CMK (cell line): ENCODE data around the gene RUNX2.
"Not testable (repeated sequence)": the region's sequence is repeated elsewhere in the genome, so short reads cannot be mapped to it uniquely, and the experiment has no call there.

Experiments
- DNase-seq: peaks from one replicate; pipeline ENCODE4 v3.0.0-alpha.2; 2010; ENCODE audit warnings: low read depth

RUNX2 gene

DNA sequence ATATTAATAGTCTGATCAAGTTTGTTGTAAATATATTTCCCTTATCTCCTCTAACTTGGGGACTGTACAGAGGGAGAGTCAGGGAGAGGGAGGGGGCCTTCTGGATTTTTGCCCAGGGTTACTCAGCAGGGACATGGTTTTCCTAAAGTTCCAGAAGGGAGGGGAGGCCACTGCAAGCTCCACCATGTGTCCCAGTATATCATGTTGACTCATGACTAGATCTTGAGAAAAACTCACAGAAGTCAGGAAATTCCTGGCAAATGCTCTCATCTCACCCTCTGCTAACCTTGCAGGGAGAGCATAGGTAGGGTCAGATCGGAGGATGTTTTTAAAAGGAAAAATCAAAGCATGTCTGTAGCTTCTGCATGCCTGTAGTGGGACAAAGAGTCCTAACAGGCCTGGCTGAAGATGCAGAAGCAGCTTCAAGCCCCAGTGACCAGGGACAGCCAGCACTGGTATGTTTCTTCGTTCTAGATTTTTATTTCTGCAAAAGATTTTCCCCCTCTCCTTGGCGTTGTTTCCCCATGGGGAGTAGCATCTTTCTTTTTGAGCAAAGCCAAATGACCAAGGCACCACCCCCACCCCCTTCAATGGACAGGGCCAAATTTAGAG, 322.5 kb downstream of the RUNX2 start:
- DNase-seq, result no peak

GRCh38 chr6:45651301-45651700, 323.2 kb downstream of the RUNX2 start:
- DNase-seq, result no peak

GRCh38 chr6:45652416-45652815, 324.3 kb downstream of the RUNX2 start:
- DNase-seq, result no peak

DNA sequence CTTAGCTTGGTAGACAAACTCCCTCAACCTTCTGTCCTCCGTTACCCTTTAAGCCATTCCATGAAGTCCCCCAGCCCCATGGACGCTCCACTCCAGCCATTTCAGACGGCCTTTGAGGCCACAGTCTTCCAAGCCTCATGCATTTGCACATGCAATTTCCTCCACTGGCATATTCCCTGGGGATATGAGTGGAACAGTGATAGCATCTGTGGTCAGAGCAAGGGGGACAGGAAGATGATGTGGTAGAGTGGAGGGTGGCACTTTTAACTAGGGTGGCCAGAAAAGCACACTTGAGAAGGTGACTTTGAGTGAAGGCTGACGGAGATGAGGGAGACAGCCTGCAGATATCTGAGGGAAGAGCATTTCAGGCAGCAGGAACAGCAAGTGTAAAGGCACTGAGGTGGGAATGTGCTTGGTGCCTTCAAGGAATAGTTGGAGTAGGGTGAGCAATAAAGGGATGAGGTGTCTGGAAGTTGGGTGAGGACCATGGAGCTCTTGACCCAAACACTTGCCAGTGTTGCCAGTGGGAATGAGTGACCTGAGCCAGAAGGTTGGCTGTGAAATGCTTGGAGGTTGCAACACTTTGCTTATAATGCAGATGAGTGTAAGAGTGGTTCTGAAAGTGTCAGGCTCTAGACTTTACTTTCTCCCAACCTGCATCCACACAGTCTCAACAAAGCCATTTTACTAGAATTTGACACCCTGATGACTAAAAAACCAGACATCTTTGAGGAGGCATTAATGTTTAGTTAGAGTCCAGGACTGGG, 325.2 kb downstream of the RUNX2 start:
- DNase-seq, result no peak

DNA sequence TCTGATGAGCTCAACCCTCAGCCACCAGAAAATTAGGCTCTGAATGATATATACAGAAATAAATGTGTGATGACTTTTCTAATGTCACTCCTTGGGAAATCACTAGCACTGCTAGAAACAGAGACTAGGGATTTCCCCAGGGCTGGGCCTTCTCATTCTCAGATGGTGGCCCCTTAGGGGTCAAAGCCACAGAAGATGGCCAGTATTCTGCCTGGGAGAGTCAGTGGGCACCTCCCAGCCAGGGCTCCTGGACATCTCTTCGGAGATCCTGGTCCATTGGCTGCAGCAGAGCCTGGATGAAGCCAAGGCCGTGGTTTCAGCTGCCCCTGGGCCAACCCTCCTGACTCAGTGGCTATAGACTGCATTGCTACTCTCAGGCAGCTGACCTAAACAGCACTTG, 326.5 kb downstream of the RUNX2 start:
- DNase-seq, result no peak

DNA sequence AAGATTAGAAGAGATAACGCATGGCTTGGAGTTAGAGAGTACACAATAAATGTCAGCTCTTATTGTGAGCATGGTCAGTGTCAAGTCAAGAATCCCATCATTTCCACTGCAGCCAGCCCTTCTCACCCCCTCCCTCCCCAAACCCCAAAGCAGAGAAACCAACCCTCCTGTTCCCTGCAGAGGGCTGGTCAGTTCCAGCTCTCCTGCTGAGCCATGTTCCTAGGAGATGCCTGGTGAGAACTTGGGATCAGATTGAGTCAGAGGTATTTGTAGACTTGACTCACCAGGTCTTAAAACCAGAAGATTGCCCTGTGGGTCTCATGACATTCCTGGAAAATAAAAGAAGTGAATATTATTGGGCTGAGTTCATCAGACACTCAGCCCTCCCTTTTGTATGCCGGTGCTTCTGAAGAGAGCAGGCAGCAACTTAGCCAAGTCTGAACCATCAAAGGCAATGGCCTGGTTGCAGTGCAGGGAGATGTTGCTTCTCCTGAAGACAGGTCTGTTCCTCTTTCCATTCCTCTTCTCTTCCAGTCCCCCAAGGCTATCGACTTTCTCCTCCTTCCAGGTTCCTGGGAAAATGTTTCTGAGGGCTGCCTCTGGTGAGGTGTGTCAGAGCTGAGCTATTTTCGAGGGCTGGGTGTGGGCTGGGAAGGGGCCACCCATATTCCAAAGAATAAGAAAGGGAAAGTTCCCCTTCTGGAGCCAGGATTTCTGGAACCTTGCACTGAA, 327.8 kb downstream of the RUNX2 start:
- no peak for DNase-seq

GRCh38 chr6:45657226-45657625, 329.1 kb downstream of the RUNX2 start:
- no peak for DNase-seq

- no peak for DNase-seq
Measured at GRCh38 chr6:45658400-45658799, 330.3 kb downstream of the RUNX2 start.

DNA sequence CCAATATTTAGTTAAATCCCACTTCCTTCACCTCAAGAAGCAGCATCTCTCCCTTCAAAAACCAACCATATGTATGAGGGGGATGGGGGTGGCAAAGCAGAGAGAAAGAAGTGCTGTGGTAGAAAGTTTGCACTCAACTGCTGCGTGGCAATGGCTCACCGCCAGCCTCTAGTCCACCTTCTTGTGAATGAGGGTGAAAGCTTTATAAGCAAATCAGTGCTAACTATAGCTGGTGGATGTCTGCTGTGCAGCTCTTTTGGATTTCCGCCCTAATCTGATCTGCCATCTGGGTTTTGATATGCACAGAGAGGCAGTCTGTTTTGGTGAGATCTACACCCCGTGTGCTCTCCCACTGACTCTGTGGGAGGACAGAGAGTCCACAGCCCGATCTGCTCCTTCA, 330.8 kb downstream of the RUNX2 start:
- no peak for DNase-seq

DNA sequence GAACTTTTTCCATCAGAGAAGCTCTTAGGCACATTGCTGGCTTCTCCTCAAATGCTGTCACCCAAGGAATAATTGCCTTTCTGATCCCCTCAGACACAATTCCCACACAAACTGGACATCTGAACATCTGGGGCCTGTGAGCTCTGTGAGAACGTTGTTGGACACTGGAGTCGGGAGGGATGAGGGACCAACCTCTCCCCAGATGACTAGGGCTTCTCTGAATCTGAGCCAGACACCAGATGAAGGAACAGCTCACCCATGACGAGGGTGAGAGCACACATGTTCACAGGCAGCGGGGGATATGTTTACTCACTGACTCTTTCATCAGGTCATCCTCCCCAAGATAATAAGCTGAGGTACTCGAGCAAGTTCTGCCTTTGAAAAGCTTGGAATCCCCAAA, 333.5 kb downstream of the RUNX2 start:
- no peak for DNase-seq

DNA sequence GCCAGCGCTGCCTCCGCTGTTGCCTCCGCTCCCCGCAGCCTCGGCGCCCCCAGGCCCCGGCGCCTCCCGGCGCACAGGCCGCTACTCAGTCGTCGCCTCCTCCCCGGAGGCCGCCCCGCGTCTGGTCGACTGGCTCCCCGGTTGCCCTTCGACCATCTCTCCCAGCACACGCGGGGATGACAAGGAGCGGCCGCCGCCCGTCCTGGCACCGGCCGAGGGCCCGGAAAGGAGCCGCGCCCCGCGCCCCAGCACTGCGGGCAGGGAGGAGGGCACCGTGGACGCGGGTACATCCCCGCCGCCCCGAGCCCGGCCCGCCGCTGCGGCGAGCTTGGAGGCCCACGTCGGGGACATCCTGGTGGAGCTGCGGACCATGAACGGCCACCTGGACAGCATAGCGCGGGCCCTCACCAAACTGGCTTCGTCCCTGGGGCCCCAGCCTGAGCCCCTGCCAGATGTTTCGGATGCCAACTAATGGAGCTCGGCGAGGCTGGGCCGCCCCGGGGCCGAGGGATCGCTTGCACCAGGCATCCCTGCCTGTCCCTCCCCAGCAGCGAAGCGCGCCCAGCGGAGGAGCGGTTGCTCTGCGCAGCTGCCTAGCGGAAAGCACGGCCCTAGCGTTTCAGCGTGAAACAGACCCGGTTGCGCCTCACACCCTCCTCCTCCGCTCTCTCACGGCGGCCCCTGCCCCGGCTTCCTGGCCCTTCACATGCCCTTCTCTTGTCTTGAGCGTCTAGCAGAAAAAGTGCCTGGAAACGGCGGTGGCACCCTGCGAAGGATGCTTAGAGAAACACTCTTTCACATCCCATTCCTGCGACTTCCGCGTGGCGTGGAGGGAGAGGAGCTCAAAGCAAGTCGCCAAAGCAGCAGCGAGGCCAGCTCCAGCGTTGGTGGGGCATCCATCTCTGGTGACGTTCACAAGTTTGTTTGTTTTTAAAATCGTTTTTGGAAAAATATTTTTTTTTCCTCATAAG, 335.4 kb downstream of the RUNX2 start:
- DNase-seq, result no peak

DNA sequence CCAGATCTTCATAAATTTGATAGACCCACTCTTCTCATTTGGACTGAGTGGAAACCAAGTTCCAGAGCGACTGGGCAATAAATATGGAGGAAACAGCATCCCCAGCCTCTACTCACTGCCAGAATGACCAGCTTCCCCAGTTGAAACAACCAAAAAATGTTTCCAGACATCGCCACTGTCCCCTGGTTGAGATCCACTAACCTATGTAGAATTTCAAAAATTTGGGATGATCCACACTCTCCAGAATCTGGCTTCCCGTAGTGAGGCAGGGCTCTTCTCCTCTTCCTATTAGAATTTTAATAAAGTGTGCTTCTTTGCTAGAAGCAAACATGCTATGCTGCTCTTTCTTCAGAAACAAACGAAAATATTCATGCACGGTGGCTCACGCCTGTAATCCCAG, 336.6 kb downstream of the RUNX2 start:
- DNase-seq, result no peak

DNA sequence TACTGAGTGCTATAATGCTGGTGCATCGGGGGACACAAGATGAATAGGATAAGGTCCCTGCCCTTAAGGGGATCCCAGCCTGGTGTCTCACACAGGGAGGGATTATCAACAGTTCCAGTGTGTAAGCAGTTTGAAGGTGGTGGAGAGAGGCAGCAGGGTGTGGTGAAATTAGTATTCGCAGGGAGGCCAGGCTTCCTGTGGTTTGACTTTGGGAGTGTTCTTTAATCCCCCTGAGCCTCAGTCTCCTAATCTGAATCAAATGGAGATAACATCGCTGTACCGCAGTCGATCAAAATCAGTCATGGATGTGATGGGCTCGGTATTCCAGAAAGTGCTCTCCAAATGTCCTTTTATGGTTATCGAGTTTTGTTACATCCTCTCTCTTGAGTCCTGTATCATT, 337.7 kb downstream of the RUNX2 start:
- DNase-seq, result no peak

GRCh38 chr6:45666846-45667245, 338.7 kb downstream of the RUNX2 start:
- DNase-seq, result no peak

GRCh38 chr6:45667300-45667699, 339.2 kb downstream of the RUNX2 start:
- DNase-seq, result no peak

DNA sequence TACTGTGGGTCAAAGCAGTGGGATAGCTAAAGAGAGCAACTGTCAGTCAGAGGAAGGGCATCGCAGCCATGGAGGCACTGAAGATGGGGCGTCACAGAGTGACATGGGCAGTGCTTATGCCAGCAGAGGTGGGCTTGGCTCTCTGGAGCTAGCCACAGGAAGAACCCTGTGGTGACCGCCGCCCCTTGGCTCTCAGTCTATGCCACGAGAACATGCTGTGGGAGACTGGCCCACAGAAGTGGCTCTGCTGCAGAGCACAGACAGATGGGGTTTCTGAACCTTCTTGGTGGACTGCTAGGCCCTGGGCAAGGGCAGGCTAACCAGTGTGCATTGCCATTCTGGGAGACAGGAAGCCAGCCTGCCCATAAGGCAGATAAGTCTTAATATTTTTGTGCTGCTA, 339.6 kb downstream of the RUNX2 start:
- DNase-seq, result no peak

- DNase-seq, result no peak
Measured at GRCh38 chr6:45668705-45669104, 340.6 kb downstream of the RUNX2 start.

- DNase-seq, result not testable (repeated sequence)
Measured at GRCh38 chr6:45673167-45673566, 345.0 kb downstream of the RUNX2 start.

GRCh38 chr6:45675166-45675565, 347.0 kb downstream of the RUNX2 start:
- DNase-seq, result not testable (repeated sequence)

DNA sequence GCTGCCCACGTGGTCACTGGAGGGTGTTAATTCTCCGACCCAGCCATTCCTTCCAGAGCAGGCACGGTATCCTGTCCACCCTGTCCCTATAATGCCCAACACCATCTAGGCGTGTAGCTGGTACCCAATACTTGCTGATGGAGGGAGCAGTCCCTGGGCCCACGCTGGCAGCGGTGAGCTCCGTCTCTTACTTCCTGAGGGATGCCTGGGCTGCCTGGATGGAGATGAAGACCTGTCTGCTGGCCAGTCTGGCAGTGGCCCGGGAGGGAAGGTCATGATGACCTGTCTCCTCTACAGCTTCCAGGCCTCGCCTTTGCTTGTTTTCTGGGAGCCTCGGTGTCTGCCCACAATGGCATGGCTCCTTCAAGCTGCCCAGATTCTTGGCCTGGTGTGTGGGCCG, 347.5 kb downstream of the RUNX2 start:
- no peak for DNase-seq

DNA sequence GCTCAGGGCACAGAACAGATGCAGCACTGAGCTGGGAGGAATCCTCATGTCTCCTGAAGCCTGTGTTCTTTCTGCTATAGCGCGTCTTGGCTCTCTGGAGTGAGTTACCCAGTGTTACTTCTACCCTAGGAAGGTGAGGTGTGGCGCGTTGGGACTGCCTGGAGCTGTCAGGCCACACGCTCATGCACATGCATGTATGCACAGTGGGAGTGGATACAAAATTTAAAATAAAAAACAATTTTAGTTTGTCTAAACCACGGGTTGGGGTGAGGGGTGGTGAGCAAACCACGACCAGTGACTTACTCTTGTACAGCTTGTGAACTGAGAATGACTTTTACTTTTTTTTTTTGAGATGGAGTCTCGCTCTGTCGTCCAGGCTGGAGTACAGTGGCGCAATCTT, 348.2 kb downstream of the RUNX2 start:
- no peak for DNase-seq
